HFFc6 (cell line): Measurements from ENCODE around the gene COL4A1. TPM values are rescaled to one million over a fixed set of nuclear protein-coding genes. Genes with fewer than 3 reads are reported as not detected.

Experiments used
- DNase-seq: peaks from one replicate; pipeline ENCODE4 v3.0.0-alpha.2; 2018
- H3K27ac Mint-ChIP-seq: 2 replicates; pipeline ENCODE4 v1.8.0; 2020; ENCODE audit warnings: mild to moderate bottlenecking, mixed read lengths
- H3K27me3 Mint-ChIP-seq: 2 replicates; pipeline ENCODE4 v1.8.0; 2021; ENCODE audit warnings: mild to moderate bottlenecking, moderate library complexity, mixed read lengths; ENCODE audit not compliant: insufficient read depth
- H3K36me3 Mint-ChIP-seq: 2 replicates; pipeline ENCODE4 v1.8.0; 2021; ENCODE audit warnings: low read depth, mixed read lengths
- H3K4me1 Mint-ChIP-seq: 2 replicates; pipeline ENCODE4 v1.8.0; 2020; ENCODE audit warnings: low read depth, mixed read lengths
- H3K4me3 Mint-ChIP-seq: 2 replicates; pipeline ENCODE4 v1.8.0; 2020; ENCODE audit warnings: mild to moderate bottlenecking, moderate library complexity, mixed read lengths
- H3K9me3 Mint-ChIP-seq: 2 replicates; pipeline ENCODE4 v1.8.0; 2020; ENCODE audit warnings: mild to moderate bottlenecking, mixed read lengths
- CTCF ChIP-seq: fragments of 200-600 bp; sonication (generic); IDR thresholded peaks from 2 replicates; pipeline ENCODE4 v1.5.0; 2021; ENCODE audit warnings: antibody characterized with exemption, mild to moderate bottlenecking
- total RNA-seq, 6 experiments: library from RNA; stranded (reverse); fragmentation: NEBNext Ultra II Directional; extraction: Animal tissue kit (Norgen Biotek cat#: 25700); gene quantifications; 2 replicates in 1 of 6; 3 replicates in 5 of 6; pipeline ENCODE4 v1.2.3, GENCODE V29; 2021

COL4A1 gene
- total RNA-seq, 6 experiments from 2014 or later = 137 to 328 (median 148) TPM

- Mint-ChIP-seq H3K27me3 (no peaks in the 10 kb centered on the region; the same call in 1 of the 2 replicates), H3K27ac (no peak overlapping the region), H3K36me3 (peaks cover 46% of the 10 kb centered on the region), H3K9me3 (no peaks in the 10 kb centered on the region), H3K4me3 (no peak overlapping the region), H3K4me1 (peaks cover 99% of the 10 kb centered on the region)
- no peak for DNase-seq
- TF ChIP-seq CTCF = no peak
Observed at GRCh38 chr13:110333837-110334236, 26.9 kb upstream of the COL4A1 start.

- no peaks in the 10 kb centered on the region; the same call in 1 of the 2 replicates for H3K27me3 Mint-ChIP-seq
- no peak for DNase-seq
- no peak overlapping the region for H3K4me3 Mint-ChIP-seq
- peaks cover 99% of the 10 kb centered on the region for H3K4me1 Mint-ChIP-seq
- no peaks in the 10 kb centered on the region for H3K9me3 Mint-ChIP-seq
- no peak for TF ChIP-seq CTCF
- peaks cover 49% of the 10 kb centered on the region for H3K36me3 Mint-ChIP-seq
- H3K27ac Mint-ChIP-seq = no peak overlapping the region
Observed at GRCh38 chr13:110332750-110333149, 25.8 kb upstream of the COL4A1 start.

GRCh38 chr13:110331362-110331761 lies 24.4 kb upstream of the COL4A1 start:
- Mint-ChIP-seq H3K9me3 (no peaks in the 10 kb centered on the region), H3K36me3 (peaks cover 56% of the 10 kb centered on the region), H3K27ac (peak overlapping the region; percentile 81), H3K4me1 (peaks cover 100% of the 10 kb centered on the region), H3K4me3 (peak overlapping the region; percentile 68), H3K27me3 (peaks cover 3% of the 10 kb centered on the region)
- no peak for TF ChIP-seq CTCF
- no peak for DNase-seq

GRCh38 chr13:110330491-110331011 lies 23.6 kb upstream of the COL4A1 start:
- TF ChIP-seq CTCF = no peak
- H3K36me3 Mint-ChIP-seq = peaks cover 52% of the 10 kb centered on the region
- peaks cover 96% of the 10 kb centered on the region for H3K4me1 Mint-ChIP-seq
- peak overlapping the region; percentile 68 for H3K4me3 Mint-ChIP-seq
- DNase-seq = peak; percentile 81
- H3K9me3 Mint-ChIP-seq = no peaks in the 10 kb centered on the region
- H3K27me3 Mint-ChIP-seq = peaks cover 3% of the 10 kb centered on the region
- H3K27ac Mint-ChIP-seq = peak overlapping the region; percentile 81

- no peak for DNase-seq
- peaks cover 93% of the 10 kb centered on the region for H3K4me1 Mint-ChIP-seq
- H3K36me3 Mint-ChIP-seq = peaks cover 49% of the 10 kb centered on the region
- peak overlapping the region; percentile 68 for H3K4me3 Mint-ChIP-seq
- TF ChIP-seq CTCF = no peak
- peaks cover 3% of the 10 kb centered on the region for H3K27me3 Mint-ChIP-seq
- H3K9me3 Mint-ChIP-seq = no peaks in the 10 kb centered on the region
- peak overlapping the region; percentile 81 for H3K27ac Mint-ChIP-seq
Observed at GRCh38 chr13:110329798-110330461, 23.0 kb upstream of the COL4A1 start.
